ENCODE results near the gene RAP2C.

The RAP2C gene

GRCh38 chrX:132219343-132219768, at the start of gene RAP2C:
Gene RAP2C, minus strand, starts transcription at chrX:132219447. Its CDS starts 2,179 bp downstream, at chrX:132217268.
- DNase-seq, result peak; percentile 68

- DNase-seq, result no peak
Observed at GRCh38 chrX:132267392-132267791, 48.1 kb upstream of the RAP2C start.

GRCh38 chrX:132266583-132267355, 47.5 kb upstream of the RAP2C start:
- DNase-seq, result no peak

- DNase-seq, result no peak
Observed at GRCh38 chrX:132263127-132263526, 43.9 kb upstream of the RAP2C start.

GRCh38 chrX:132258509-132258908, 39.3 kb upstream of the RAP2C start:
- no peak for DNase-seq

GRCh38 chrX:132257116-132257515, 37.9 kb upstream of the RAP2C start:
- DNase-seq, result no peak

- no peak for DNase-seq
Observed at GRCh38 chrX:132236121-132236520, 16.9 kb upstream of the RAP2C start.

- DNase-seq, result no peak
Observed at GRCh38 chrX:132235488-132235887, 16.2 kb upstream of the RAP2C start.

- DNase-seq, result no peak
Observed at GRCh38 chrX:132231587-132231986, 12.3 kb upstream of the RAP2C start.

- no peak for DNase-seq
Observed at GRCh38 chrX:132227383-132228112, 8.3 kb upstream of the RAP2C start.

GRCh38 chrX:132226169-132226568, 6.9 kb upstream of the RAP2C start:
- no peak for DNase-seq

- peak; percentile 78 for DNase-seq
Observed at GRCh38 chrX:132218100-132218812, 991 bp downstream of the RAP2C start.

- DNase-seq, result peak; percentile 78
Observed at GRCh38 chrX:132217203-132218073, 1.8 kb downstream of the RAP2C start.

- peak; percentile 28 for DNase-seq
Observed at GRCh38 chrX:132216806-132217202, 2.4 kb downstream of the RAP2C start.

- DNase-seq, result peak; percentile 8
Observed at GRCh38 chrX:132216283-132216682, 3.0 kb downstream of the RAP2C start.

- DNase-seq, result no peak
Observed at GRCh38 chrX:132214518-132214917, 4.7 kb downstream of the RAP2C start.

- no peak for DNase-seq
Observed at GRCh38 chrX:132209527-132209926, 9.7 kb downstream of the RAP2C start.

- no peak for DNase-seq
Observed at GRCh38 chrX:132208422-132208821, 10.8 kb downstream of the RAP2C start.

- DNase-seq, result no peak
Observed at GRCh38 chrX:132207996-132208395, 11.3 kb downstream of the RAP2C start.

- DNase-seq, result no peak
Observed at GRCh38 chrX:132206259-132206658, 13.0 kb downstream of the RAP2C start.

GRCh38 chrX:132204629-132205028, 14.6 kb downstream of the RAP2C start:
- no peak for DNase-seq

GRCh38 chrX:132200976-132201375, 18.3 kb downstream of the RAP2C start:
- no peak for DNase-seq

GRCh38 chrX:132199941-132200340, 19.3 kb downstream of the RAP2C start:
- no peak for DNase-seq
